ENCODE data around the gene C9orf72.
"Not testable (repeated sequence)": the region's sequence is repeated elsewhere in the genome, so short reads cannot be mapped to it uniquely, and the experiment has no call there.

Gene C9orf72

GRCh38 chr9:27572918-27573633, at the start of gene C9orf72:
C9orf72 (minus strand) TSS chr9:27573481; CDS start chr9:27567120, 6,361 bp downstream.
- DNase-seq = peak; percentile 46

DNA sequence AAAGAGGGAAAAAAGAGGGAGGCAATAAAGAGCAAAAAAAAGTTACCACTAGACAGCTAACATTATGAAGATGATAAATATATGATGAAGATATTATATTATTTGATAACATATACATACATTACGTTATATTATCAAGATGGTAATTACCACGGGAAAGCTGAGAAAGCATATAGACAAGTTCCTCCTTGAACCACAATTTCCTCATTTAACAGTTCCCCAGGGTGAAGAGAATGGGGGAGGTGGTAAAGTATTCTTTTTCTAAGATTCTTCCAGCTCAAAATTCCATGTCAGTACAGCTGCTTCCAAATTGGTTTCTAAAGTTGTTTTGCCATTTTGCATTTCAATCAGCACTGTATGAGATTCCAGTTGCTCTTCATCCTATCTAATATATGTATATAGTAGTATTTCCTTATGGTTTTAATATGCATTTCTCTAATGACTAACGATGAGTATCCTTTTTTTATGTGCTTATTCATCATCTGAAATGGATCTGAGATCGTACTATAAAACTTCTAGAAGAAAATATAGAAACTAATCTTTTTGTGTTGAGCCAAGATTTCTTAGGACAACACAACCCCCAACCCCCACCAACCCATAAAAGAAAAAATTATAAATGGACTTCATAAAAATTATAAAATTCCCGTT, 49.5 kb upstream of the C9orf72 start:
- no peak for DNase-seq

DNA sequence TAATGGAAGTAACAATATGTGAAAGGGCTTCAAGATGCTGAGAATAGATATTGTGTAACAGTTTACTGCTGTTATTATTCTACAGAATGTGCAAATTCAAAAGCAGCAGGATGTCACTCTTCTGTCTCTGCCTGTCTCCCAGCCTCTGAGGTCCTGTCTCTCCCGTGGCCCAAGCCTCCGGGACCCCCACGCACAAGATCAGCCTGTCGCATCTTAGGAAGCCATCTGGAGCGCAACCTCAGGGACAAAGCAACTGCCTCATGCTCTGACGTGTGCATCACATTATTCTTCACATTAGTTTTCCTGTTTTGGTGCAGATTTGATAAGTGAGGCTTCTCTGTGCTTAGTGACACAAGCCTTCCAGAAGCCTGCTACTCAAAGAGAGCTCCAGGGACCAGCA, 46.5 kb upstream of the C9orf72 start:
- DNase-seq = no peak

DNA sequence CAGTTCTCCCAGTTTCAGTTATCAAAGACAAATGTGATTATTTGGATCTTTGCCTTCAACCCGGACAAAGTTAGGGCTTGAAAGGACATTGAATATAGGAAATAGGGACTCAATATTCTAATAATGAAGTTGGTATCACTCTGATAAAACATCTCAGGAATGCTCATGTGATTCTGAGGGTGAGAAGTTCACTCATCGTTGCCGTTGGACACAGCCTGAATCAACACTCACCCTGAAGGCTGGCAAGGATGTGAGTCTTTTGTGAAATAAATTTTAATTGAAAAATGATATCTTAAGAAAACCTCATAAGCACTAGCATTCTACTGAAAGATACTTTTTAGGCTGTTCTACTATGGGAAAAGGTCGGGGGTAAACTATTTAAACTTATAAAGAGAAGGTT, 44.8 kb upstream of the C9orf72 start:
- no peak for DNase-seq

DNA sequence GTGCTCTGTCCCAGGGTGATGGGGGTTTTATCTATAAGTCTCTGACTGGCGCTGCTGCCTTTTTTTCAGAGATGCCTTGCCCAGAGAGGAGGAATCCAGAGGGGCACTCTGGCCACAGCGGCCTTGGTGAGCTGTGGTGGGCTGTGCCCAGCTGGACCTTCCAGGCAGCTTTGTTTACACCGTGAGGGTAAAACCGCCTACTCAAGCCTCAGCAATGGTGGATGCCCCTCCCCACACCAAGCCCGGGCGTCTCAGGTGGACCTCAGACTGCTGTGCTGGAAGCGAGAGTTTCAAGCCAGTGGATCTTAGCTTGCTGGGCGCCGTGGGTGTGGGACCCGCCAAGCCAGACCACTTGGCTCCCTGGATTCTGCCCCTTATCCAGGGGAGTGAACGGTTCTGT, 41.3 kb upstream of the C9orf72 start:
- no peak for DNase-seq

GRCh38 chr9:27612036-27612435, 38.8 kb upstream of the C9orf72 start:
- not testable (repeated sequence) for DNase-seq

GRCh38 chr9:27610622-27611021, 37.3 kb upstream of the C9orf72 start:
- DNase-seq = no peak

DNA sequence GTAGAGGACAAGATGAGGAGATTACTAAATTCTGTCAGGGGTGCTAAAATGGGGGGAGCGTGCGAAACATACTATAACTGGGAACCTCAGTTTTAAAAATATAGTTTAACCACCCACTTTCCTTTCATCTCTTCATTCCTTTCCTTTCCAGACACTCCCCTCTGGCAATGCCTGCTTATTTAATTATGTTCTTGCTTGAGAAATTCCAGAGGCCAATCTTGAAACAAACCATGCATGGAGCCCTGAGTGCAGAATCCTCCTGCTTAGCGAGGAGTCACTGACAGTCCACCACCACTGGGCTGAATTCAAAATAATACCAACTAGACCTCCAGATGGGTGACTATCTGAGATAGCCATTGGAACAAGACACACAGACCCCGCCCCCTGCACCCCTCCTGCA, 29.7 kb upstream of the C9orf72 start:
- no peak for DNase-seq

GRCh38 chr9:27602142-27602861, 29.0 kb upstream of the C9orf72 start:
- no peak for DNase-seq

- DNase-seq = no peak
These were observed 28.1 kb upstream of the C9orf72 start for GRCh38 chr9:27601396-27601795.

- no peak for DNase-seq
These were observed 27.0 kb upstream of the C9orf72 start for GRCh38 chr9:27600256-27600655.

DNA sequence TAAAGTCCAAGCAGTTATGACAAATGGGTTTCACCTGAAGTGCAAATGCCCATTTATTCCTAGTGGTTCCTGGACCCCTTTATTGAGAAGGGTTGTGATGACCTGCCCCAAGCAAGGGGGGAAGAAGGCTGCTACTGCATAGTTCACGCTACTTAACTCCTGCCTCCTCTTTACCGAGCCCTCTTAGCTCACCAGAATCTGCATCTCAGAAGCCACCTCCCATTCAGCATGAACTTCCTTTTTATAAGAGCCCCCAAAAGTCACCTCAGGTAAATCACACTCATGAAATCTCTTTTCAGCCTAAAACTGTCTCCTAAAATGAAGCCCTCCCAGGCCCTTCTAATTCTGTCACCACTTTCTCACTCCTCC, 26.6 kb upstream of the C9orf72 start:
- no peak for DNase-seq

DNA sequence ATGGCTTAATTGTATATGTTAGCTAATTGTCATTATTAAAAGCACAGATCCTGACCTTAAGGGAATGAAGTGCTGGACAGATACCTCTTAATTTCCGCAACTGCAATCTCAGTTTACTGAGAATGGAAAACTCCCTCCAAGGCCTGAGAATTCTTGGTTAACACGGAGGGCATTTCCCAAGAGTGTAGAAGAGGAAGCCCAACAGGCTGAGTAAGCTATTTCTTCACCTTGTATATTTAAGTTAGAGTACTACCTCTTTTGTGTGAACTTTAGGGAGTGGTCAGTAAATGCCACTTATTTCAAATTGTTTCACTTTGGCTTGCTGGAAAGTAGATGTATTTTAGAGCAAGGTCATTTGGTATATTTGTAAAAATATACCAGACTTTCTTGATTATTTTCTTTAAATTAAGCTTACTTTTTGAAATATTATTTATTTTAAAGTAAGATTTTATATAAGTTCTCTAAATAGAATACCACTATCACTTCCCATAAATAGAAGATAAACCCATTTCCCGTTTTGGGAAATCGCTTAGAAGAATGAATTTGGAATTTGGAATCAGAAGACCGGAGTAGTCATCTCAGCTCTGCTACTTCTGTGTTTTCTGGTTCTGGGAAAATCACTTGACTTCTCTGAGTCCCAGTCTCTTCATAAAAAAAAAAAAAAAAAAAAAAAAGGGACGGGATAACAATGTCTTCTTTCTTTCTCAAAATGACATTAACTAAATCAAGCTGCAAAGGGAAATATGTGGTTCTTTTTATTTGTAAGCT, 26.0 kb upstream of the C9orf72 start:
- DNase-seq = no peak

DNA sequence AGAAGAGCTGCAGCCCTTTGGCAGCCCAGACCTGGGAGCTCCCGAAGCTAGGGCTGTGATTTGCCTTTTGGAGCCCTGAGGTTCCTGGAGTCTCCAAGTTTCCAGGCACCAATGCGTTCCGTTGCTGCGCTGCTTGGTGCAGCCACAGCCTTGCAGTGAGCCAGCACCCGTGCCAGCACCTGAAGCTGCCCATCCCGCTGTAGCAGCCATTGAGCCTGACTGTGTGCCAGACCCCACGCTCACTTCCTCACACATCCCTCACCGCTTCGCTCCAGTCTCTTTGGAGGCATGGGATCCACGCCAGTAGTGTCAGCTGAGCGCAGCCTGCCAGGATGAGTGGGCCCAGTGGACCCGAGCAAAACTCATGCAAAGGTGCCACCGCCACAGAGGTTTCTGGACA, 22.5 kb upstream of the C9orf72 start:
- DNase-seq = no peak

DNA sequence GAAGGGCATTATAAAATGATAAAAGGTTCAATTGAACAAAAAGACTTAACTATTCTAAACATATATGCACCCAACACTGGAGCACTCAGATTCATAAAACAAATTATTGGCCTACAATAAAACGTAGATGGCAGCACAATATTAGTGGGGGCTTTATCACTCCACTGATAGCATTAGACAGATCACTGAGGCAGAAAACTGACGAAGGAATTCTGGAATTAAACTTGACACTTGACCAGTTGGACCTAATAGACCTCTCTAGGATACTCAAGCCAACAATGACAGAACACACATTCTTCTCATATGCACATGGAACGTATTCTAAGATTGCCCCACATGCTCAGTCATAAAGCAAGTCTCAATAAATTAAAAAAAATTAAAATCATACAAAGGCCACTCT, 18.4 kb upstream of the C9orf72 start:
- no peak for DNase-seq

DNA sequence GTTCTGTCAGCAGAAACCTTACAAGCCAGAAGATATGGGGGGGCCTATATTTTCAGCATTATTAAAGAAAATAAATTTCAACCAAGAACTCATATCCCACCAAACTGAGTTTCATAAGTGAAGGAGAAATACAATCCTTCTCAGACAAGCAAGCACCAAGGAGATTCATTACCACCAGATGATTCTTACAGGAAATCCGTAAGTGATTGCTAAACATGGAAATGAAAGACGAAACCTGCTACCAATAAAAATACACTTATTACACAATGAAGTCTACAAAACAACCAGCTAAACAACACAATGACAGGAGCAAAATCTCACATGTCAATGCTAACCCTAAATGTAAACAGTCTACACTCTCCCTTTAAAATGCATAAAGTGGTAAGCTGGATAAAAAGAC, 17.8 kb upstream of the C9orf72 start:
- no peak for DNase-seq

GRCh38 chr9:27590651-27591050, 17.4 kb upstream of the C9orf72 start:
- no peak for DNase-seq

- no peak for DNase-seq
These were observed 16.2 kb upstream of the C9orf72 start for GRCh38 chr9:27589462-27589861.

DNA sequence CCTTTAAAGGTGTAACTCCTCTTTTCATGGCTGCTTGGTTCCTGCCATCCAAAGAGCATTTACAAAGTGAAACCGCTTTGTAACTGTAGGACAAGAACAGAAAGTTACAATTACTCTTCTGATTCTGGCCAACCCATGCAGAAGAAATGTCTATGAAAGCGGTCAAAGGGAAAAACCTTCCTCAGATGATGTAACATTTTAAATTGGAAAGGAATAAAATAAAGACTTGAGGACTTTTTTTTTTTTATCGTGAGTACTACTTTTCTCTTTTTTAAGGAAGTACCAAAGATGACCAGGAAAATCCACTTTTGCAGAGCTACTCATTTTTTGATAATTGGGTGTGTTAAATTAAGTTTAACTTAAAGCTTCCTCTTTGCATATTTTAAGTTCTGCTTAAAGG, 13.0 kb upstream of the C9orf72 start:
- DNase-seq = no peak

DNA sequence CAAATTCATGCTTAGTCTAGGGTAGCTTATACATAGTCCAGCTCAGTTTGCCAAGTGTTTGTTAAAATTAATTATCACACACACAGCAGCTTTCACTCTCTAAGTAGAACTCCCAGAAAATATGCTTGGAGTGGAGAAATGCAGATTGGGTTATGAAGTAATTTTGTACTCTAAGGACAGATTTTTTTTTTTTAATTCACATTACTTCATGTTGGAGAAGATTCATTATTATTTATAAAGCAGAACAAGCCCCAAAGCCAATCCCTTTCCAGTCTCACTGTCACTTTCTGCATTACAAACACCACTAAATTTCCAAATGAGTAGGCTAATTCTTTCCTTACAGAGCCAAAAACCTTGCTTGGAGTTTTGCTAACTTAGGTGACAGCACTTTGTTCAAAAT, 11.7 kb upstream of the C9orf72 start:
- DNase-seq = no peak

DNA sequence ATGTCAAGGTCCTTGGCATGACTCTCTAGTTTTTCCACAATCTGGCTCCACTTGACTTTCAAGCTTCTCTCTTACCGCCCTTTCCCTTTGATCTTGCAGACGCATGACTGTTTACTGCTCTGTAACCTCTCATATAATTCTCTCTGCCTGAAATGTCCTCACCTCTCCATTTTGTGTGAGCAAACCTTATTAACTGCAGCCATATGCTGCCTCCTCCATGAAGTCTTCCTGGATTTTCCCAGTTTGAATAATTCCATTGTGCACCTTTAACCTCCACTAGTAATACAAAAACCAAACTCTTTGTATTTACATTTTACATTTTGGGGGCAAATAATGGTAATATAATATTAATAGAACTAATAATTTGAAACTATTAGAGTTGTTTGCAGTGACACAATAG, 9.5 kb upstream of the C9orf72 start:
- DNase-seq = no peak

DNA sequence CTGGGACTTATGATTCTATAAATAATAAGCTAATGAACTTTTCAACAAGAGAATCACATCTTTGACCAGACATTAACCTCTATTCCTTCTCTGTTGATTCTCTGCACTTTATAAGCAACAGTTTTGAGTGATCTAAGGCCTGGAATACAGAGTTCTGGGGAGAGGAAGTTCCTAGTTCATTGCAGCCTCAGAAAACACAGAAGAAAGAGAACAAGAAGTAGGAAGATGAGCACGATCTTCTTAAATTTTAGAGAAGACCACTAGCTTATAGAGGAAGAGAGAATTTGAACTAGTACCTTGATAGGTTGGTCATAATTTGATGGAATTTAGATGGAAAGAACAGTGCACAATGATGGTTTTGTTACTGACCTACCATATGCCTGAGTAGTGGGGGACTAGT, 8.5 kb upstream of the C9orf72 start:
- DNase-seq = no peak
